NCI-H748 treated with DMSO at 0.1 percent for 48 hours (cell line): ENCODE results near the gene VCP.

Experiments
- DNase-seq: peaks from one replicate; lab custom pipeline; 2025; lab: John Stamatoyannopoulos, UW

The VCP gene

GRCh38 chr9:35014517-35014916, 57.9 kb downstream of the VCP start:
- no peak for DNase-seq

GRCh38 chr9:35010351-35010958, 62.0 kb downstream of the VCP start:
- DNase-seq = no peak
